NCI-H187 treated with DMSO at 0.1 percent for 48 hours (cell line): ENCODE results near the gene TPK1.

ENCODE experiments used
- DNase-seq: peaks from one replicate; lab custom pipeline; 2025; lab: John Stamatoyannopoulos, UW

The TPK1 gene

GRCh38 chr7:144407266-144407931 lies 428.5 kb downstream of the TPK1 start:
- no peak for DNase-seq

GRCh38 chr7:144404946-144405345 lies 430.9 kb downstream of the TPK1 start:
- no peak for DNase-seq

GRCh38 chr7:144403649-144404061 lies 432.2 kb downstream of the TPK1 start, which contains the start of gene NOBOX:
NOBOX (minus strand) TSS chr7:144403693.
- no peak for DNase-seq

- DNase-seq: no peak
Observed at GRCh38 chr7:144403102-144403501, 432.8 kb downstream of the TPK1 start.
